Vagina (tissue), 2 donors: ENCODE data around the gene S100A9. TPM values are rescaled to one million over a fixed set of nuclear protein-coding genes. Genes with fewer than 3 reads are reported as not detected.
A peak's percentile ranks its signal among the peaks of the same experiment; 100 is the strongest.
"Not testable (repeated sequence)": the region's sequence is repeated elsewhere in the genome, so short reads cannot be mapped to it uniquely, and the experiment has no call there.

Source experiments
- DNase-seq, 2 donors: peaks; one replicate each; pipeline ENCODE4 v3.0.0-alpha.2; 2017; ENCODE audit errors: extremely low spot score in 2 of 2
- H3K27ac ChIP-seq: fragments of 200-600 bp; sonication (generic); one replicate; pipeline ENCODE4 v1.5.1; 2019
- H3K27me3 ChIP-seq: fragments of 200-600 bp; sonication (generic); one replicate; pipeline ENCODE4 v1.5.1; 2019
- H3K36me3 ChIP-seq, 2 donors: fragments of 200-600 bp; sonication (generic); one replicate each; pipeline ENCODE4 v1.5.1; 2017 to 2019
- H3K4me1 ChIP-seq: fragments of 200-600 bp; sonication (generic); one replicate; pipeline ENCODE4 v1.5.1; 2019
- H3K4me3 ChIP-seq, 2 donors: fragments of 200-600 bp; sonication (generic); 1 replicate in 1 of 2; 2 replicates in 1 of 2; pipeline ENCODE4 v1.5.1; 2016 to 2019
- H3K9me3 ChIP-seq: fragments of 200-600 bp; sonication (generic); one replicate; pipeline ENCODE4 v1.5.1; 2019
- CTCF ChIP-seq, 3 experiments: fragments of 450-650 bp in 2 of 3; fragments of 200-600 bp in 1 of 3; sonication (generic) in 1 of 3; IDR thresholded peaks; one replicate each; pipeline ENCODE4 v1.5.1; 2017 to 2019; ENCODE audit warnings: antibody characterized with exemption in 3 of 3, mild to moderate bottlenecking in 2 of 3, moderate library complexity in 2 of 3
- POLR2A ChIP-seq, 2 donors: fragments of 450-650 bp; IDR thresholded peaks; one replicate each; pipeline ENCODE4 v1.6.1; 2017; ENCODE audit warnings: antibody characterized with exemption in 2 of 2, mild to moderate bottlenecking in 2 of 2, moderate library complexity in 2 of 2
- POLR2AphosphoS5 ChIP-seq, 2 donors: sonication (generic); formaldehyde crosslinking; IDR thresholded peaks; one replicate each; pipeline ENCODE4 v1.9.0; 2017; ENCODE audit warnings: antibody characterized with exemption in 2 of 2, mild to moderate bottlenecking in 2 of 2, low read depth in 1 of 2; ENCODE audit not compliant: insufficient read depth in 1 of 2
- intact Hi-C: fragments of 100-400 bp; cut with DNase I; formaldehyde crosslinking; loops from one replicate; pipeline ENCODE4 v1.15.1; 2023
- total RNA-seq: library from RNA; depleted of rRNA; stranded (reverse); fragments of >200 nt; gene quantifications from one replicate; pipeline ENCODE4 v1.2.3, GENCODE V29; 2016

The S100A9 gene
- total RNA-seq, 1 donor from 2014 or later = 4,658 TPM

- no peak overlapping the region for H3K27ac ChIP-seq
- no peaks in the 10 kb centered on the region for H3K27me3 ChIP-seq
- TF ChIP-seq POLR2AphosphoS5 (IDR thresholded peaks at IDR 0.05; ENCODE audit: insufficient read depth in 1 of 2, low read depth in 1 of 2) (no peak), CTCF (IDR thresholded peaks at IDR 0.05) (no peak), POLR2A (IDR thresholded peaks at IDR 0.05) (no peak)
- H3K9me3 ChIP-seq = no peaks in the 10 kb centered on the region
- no peak overlapping the region for H3K4me3 ChIP-seq
- H3K36me3 ChIP-seq = no peaks in the 10 kb centered on the region
- peak in 1 of 2 donors; percentile 54 for DNase-seq
- intact Hi-C loops = no loop called here
- no peaks in the 10 kb centered on the region for H3K4me1 ChIP-seq
Measured at GRCh38 chr1:153313288-153313687, 44.4 kb upstream of the S100A9 start.

GRCh38 chr1:153314388-153314787 is 43.3 kb upstream of the S100A9 start:
- H3K4me1 ChIP-seq, H3K36me3 ChIP-seq, H3K4me3 ChIP-seq, intact Hi-C loops, DNase-seq, H3K27ac ChIP-seq, H3K9me3 ChIP-seq, H3K27me3 ChIP-seq: not testable (repeated sequence)

GRCh38 chr1:153316013-153316412 is 41.6 kb upstream of the S100A9 start:
- intact Hi-C loops, H3K36me3 ChIP-seq, DNase-seq, H3K9me3 ChIP-seq, H3K4me3 ChIP-seq, H3K27ac ChIP-seq, H3K27me3 ChIP-seq, H3K4me1 ChIP-seq: not testable (repeated sequence)

DNA sequence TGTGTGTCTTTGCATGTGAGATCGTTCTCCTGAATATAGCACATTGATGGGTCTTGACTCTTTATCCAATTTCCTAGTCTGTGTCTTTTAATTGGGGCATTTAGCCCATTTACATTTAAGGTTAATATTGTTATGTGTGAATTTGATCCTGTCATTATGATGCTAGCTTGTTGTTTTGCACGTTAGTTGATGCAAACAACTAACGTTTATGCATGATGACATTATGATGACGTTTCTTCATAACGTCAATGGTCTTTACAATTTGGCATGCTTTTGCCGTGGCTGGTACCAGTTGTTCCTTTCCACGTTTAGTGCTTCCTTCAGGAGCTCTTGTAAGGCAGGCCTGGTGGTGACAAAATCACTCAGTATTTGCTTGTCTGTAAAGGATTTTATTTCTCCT is 39.5 kb upstream of the S100A9 start:
- H3K27ac ChIP-seq, H3K9me3 ChIP-seq, intact Hi-C loops, H3K4me3 ChIP-seq, H3K36me3 ChIP-seq, H3K4me1 ChIP-seq, H3K27me3 ChIP-seq, DNase-seq: not testable (repeated sequence)

DNA sequence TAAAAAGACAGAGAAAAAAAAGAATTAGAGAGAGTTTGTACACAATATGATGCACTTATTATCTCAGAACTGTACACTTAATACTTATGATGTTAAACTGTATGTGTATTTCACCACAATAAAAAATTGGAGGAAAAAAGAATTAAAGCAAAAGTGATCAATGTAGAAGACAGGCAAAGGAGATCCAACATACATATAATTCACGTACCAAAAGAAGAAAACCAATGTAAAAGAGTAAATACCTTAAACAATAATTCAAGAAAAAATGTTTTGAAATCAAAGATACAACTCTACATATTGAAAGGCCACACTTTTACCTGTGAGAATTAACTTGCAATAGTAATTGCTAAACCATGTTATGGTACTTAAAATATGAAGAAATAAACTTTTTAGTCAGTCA is 35.1 kb upstream of the S100A9 start:
- Histone ChIP-seq H3K4me1 (no peaks in the 10 kb centered on the region), H3K36me3 (no peaks in the 10 kb centered on the region), H3K9me3 (no peaks in the 10 kb centered on the region), H3K27me3 (no peaks in the 10 kb centered on the region), H3K4me3 (no peak overlapping the region), H3K27ac (no peak overlapping the region)
- DNase-seq = no peak
- intact Hi-C loops = no loop called here
- TF ChIP-seq POLR2AphosphoS5 (IDR thresholded peaks at IDR 0.05; ENCODE audit: insufficient read depth in 1 of 2, low read depth in 1 of 2) (no peak), POLR2A (IDR thresholded peaks at IDR 0.05) (no peak), CTCF (IDR thresholded peaks at IDR 0.05) (no peak)

DNA sequence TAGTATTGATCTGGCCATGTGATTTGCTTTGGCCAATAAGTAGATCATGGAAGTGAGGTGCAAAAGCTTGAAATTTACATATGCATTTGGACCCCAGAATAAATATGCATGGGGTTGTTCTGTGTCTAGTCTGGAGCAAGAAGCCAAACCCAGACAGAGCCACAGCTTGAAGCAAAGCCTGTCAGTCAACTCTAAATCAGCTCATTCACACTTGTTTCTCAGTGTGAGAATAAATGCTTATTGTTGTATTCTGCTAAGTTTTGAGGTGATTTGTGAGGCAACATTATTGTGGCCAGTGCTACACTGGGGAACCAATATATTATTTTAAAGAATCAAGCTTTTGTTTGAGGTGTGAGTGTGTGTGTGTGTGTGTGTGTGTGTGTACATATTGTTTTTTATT is 32.7 kb upstream of the S100A9 start:
- intact Hi-C loops = no loop called here
- Histone ChIP-seq H3K27ac (no peak overlapping the region), H3K4me3 (no peak overlapping the region), H3K27me3 (no peaks in the 10 kb centered on the region), H3K4me1 (no peaks in the 10 kb centered on the region), H3K36me3 (no peaks in the 10 kb centered on the region), H3K9me3 (no peaks in the 10 kb centered on the region)
- no peak for DNase-seq
- no peak for TF ChIP-seq POLR2A (IDR thresholded peaks at IDR 0.05)
- no peak for TF ChIP-seq CTCF (IDR thresholded peaks at IDR 0.05)
- TF ChIP-seq POLR2AphosphoS5 (IDR thresholded peaks at IDR 0.05; ENCODE audit: insufficient read depth in 1 of 2, low read depth in 1 of 2) = no peak

- H3K27ac ChIP-seq = no peak overlapping the region
- no peaks in the 10 kb centered on the region for H3K27me3 ChIP-seq
- H3K36me3 ChIP-seq = no peaks in the 10 kb centered on the region
- no peaks in the 10 kb centered on the region for H3K9me3 ChIP-seq
- TF ChIP-seq CTCF (IDR thresholded peaks at IDR 0.05) = no peak
- intact Hi-C loops = no loop called here
- DNase-seq = no peak
- H3K4me1 ChIP-seq = no peaks in the 10 kb centered on the region
- no peak overlapping the region for H3K4me3 ChIP-seq
Measured at GRCh38 chr1:153333902-153334301, 23.8 kb upstream of the S100A9 start.
